HG03442 (cell line): ENCODE data around the gene PALLD.

Experiments
- ATAC-seq: cut with Tn5 transposase; IDR thresholded peaks from one replicate; pipeline ENCODE4 v1.9.1; 2021; ENCODE audit warnings: mild to moderate bottlenecking, moderate library complexity; ENCODE audit not compliant: unreplicated experiment

PALLD gene

DNA sequence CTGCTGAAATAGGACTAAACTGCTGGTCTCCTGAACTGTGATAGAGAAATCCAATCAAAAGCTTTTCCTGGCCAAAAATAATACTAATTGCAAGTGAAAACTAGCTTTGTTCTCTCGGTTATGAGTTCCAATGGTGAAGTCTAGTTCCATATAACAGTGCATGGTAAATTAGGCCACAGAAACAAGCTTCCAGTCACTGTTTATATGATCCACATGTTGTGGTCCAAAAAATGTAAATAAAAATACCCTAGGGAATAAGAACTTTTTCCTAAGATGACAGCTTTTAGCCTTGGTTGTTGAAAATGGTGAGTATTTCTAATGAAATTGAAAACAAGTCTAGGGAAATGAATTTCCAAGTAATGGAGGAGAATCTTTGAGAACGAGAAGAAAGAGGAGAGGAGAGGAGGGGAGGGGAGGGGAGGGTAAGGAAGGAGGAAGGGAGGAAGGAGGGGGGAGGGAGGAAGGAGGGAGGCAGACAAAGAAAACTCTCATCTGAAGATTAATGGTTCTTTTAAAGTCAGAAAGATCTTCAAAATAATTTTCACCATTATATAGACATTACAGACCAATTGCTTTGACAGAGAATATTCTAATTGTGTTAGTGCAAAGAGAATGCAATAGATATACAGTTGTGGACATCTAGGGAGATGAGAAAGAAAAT is 26.1 kb downstream of the PALLD start:
- ATAC-seq, result no peak

DNA sequence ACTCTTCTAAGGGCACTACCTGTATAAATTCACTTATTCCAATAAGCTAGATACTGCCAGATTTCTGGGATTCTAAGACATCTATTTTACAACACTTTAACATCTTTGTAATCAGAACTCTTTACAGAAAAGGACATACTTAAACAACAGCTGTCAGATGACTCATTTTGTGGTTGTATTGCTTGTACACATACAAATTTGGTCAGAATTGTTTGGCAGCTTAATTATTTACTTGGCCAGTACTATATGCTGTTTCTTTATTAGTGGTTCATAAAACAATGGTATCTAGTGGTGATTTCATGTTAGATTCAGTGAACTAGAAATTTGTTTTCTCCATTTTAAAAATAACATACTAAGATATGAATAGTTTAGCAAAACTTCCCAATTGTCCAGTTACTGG is 27.2 kb downstream of the PALLD start:
- ATAC-seq, result no peak

DNA sequence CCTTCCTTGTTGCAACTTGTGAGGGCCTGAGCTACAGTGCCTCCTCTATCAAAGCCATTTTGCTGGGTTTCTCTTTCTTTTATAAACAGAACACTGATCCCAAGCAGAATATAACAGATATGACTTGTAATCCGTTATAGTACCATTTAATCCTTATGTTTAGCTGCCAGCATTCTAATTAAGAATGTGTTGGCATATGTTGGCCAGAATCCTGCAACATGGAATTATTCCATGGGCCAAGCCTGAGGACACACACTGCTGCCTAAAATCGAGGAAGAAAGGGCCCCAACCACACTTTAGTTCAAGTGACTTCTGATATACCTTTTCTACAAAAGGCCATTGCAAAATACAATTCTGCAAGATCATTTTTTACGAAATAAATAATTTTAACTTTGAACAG is 28.0 kb downstream of the PALLD start:
- no peak for ATAC-seq

DNA sequence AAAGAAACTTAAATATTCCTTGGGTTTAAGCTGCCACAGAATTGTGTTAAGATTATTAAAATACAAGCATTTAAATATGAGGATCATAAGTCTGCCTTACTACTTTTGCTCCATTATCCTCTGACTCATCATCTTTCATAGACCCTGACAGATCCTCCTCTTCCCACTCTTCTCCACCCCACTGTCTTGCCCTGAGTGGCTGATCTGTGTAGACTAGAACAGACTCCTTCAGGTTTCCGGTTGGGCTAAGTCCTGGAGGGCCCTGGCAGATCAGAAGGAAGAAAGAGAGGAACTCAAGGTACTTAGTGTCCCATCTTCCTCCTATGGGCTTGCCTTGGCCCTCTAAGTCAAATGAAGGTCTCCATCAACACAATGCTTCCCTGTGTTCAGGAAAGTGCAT is 30.7 kb downstream of the PALLD start:
- ATAC-seq, result no peak

DNA sequence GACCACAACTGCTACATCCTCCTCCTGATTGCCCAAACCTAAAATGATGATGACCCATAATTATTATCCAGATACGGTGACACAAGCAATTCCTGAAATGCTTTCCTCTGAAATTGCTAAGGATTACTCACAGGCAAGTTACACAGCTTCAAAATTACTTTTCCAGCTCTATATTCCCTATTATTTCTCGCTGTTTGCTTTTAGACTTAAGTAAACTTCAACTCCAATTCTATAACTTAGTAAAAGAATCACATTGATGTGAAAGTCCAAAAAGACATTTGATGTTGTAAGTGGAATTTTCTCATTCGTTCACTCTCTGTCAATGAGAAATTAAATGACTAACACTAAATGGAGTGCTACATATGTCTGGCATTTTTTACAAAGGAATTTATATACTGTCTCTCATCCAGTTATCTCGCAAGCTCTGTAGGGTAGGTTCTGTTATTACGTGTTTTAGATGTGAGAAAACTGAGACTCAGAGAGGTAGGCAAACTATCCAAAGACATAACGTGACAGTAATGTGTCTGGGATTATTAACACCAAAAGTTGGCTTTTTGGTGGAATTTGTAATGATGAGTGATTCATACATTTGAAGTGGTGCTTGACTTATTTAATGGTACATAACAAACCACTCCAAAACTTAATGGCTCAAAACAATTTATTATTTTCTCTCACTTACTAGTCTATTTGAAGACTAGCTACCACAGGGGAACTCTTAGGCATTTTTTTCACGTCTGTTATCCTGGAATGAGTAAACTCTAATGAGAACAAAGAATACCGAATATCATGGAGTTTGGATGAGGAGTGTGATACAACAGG is 31.5 kb downstream of the PALLD start:
- ATAC-seq, result no peak

DNA sequence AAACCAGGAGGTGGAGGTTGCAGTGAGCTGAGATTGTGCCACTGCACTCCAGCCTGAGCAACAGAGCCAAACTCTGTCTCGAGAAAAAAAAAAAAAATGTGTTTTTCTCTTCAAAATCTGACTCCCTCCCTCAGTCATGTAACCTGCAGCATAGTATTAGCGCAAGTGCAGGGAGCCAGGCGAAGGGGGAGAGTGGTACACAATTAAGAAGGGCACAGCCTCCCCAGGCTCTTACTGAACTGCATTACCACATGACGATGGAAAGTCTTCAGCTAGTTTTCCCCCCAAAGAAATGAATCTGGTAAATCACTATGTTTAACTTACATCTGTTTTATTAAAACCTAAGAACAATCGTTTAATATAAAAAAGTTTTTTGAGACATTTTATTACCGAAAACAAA is 32.4 kb downstream of the PALLD start:
- ATAC-seq, result no peak

DNA sequence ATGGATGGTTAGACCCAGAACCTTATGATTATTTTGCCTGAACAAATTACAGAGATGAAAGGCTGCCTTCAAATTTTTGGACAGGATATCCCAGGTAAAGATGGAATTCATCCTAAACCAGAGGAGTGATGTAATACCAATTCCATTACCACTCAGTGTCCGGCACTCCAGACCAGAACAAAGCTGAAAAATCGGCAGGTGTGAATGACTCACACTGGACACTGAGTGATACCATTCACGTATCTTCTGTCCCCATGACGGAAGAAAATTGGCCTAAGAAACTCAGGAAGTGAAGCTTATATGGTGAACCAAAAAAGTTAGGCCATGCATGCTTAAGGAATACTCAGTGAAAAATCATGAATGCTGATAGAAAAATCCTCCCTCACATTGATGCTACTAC is 34.5 kb downstream of the PALLD start:
- no peak for ATAC-seq

DNA sequence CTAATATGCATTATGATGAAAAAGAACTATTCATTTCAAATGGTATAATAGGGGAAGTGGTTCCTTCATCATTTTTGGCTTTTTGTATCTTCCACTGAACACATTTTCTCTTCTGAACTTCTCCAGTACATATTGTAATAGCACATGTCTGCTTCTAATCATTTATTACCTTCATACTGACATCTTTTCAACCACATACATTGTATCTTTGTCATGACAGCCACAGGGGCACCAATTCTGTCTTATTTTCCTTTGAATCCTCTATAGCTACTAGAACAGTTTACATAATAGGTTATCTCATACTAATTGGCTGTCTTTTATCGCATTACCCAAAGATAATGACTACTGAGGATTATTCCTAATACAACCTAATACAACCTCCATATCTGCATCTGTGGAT is 37.7 kb downstream of the PALLD start:
- ATAC-seq, result no peak

DNA sequence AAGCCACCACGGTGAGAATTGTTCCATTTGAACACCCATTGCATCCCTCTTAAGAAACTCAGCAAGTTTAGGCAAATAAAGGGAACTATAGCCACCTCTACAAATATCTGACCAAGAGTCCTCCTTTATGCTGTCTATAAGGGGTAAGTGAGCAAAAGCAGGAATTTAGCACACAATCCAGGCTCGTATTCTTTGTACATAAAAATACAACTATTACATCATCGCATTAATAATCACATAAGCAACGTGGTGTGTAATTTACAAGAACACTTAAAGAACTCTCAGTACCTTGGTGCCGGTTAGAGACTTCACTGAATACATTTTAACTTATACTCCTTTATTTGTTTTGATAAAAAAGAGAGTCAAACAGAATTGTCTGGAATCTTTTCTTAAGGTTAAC is 38.8 kb downstream of the PALLD start:
- no peak for ATAC-seq

DNA sequence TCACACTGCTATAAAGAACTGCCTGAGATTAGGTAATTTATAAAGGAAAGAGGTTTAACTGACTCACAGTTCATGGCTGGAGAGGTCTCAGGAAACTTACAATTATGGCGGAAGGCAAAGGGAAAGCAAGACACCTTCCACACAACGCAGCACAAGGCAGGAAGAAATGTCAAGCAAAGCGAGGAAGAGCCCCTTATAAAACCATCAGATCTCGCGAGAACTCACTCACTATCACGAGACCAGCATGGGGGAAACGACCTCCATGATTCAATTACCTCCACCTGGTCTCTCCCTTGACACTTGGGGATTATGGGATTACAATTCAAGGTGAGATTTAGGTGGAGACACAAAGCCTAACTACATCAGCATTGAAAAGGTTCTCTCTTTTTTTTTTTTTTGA is 39.6 kb downstream of the PALLD start:
- no peak for ATAC-seq

DNA sequence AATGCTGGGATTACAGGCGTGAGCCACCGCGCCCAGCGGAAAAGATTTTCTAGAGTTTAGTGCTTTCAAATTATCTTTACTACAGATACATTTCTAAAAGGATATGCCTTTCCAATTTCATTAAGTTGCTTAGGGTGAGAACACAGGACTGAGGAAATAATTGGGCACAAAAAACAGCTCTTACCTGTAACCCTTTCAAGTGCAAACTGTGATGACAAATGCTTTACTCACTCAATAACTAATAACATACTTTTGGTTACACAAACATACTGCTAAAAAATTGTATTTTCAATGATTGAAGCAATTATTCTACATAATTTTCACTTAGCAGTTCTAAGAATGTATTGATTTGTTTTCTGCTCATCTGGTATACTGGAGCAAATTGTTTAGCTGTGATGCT is 40.2 kb downstream of the PALLD start:
- no peak for ATAC-seq

DNA sequence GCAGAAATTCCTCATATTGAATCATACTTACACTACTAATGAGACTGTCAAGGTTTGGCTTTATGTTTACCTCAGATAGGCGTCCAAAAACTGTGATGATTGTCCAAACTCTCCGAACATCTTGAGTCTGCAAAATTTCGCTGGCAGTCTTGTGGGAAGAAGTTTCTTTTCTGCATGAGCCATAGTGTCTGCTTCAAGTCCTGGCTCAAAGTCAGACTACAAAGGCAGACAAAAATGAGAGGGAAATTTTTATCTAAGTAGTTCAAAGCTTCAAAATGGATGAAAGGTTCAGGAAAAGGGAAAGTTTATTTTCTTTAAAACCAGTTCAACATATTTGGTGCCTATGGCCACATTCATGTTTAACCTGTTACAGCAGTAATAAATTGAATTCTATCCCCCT is 40.7 kb downstream of the PALLD start:
- ATAC-seq, result no peak

DNA sequence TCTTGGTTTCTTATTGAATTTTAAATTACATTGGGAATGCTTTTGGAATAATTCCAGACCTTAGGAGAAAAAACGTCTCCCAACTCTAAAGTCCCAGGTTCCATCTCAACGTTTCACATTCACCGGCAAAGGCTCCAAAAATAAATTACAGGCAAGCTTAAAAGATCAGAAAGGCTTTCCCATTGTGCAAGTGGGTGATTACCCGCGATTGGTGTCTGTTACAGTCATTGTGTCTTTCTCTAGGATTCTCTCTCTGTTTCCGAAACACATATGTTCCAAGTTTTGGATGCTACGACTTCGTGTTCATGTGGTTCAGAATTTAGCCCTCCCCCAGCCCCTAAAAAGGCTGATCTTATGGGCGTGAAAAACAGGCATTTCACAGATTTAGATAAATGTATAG is 41.8 kb downstream of the PALLD start:
- no peak for ATAC-seq

DNA sequence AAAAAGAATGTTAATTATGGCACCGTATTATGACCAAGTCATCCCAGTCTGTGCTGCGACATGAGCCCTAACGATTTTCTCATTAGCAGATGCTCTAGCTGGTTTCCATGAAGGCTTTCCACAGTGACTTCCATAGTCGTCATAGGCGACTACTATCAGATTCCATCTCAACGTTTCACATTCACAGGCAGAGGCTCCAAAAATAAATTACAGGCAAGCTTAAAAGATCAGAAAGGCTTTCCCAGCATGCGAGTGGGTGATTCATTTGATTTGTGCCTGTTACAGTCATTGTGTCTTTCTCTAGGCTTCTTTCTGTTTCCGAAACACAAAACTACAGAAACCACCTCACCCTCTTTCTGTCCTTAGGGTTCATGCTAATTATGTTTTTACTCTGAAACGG is 43.2 kb downstream of the PALLD start:
- no peak for ATAC-seq

DNA sequence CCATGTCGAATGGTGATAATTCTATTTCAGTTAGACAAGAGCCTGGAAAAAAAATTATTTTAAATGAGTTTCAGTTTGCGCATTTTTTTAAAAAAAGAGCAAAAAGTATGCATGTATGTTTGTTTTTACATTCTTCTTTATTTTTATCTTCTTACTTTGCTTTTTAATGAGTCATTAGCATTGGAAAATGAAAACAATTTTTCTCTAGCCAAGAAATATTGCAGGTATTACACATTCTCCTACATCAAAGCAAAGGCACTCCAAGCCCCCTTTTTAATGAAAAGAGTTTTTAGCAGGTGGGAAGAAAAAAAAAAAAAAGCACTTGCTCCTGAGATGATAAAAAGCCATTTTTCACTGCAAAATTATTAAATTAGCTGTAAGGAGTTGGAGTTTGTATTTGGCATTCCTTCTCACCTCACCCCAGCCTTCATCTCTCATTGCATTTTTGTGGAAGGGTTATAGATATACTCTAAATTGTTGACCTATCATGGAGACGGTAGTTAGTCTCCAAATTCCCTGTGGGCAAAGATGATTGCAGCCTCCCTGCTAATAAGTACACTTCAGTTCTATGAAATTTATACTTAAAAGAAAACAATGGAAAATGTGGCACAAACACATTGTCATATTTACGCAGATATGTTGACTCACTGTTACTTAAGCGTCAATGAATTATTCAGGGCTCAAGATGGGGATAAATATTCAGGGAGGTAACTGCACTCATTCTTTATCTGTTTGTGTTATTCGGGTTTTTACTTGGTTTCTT is 43.8 kb downstream of the PALLD start:
- no peak for ATAC-seq

DNA sequence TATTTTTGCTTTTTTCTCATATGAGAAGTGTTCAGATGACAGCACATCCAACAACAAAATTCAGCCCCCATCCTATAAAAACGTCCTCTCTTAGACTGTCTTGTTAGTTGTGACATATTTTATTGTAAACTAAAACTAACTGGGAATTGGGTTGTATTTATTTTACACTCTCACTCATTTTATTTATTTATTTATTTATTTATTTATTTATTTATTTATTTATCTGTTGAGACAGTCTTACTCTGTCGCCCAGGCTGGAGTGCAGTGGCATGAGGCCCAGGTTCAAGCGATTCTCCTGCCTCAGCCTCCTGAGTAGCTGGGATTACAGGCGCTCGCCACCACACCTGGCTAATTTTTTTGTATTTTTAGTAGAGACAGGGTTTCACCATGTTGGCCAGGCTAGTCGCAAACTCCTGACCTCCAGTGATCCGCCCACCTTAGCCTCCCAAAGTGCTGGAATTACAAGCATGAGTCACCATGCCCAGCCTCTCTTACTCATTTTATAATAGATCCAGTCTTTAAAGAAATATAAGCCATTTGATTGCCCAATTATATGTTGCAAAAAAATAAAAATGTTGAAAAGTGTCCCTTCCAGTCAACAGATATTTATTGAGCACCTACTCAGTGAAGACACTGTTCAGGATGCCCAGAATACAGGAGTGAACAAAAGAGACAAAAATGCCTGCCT is 44.6 kb downstream of the PALLD start:
- no peak for ATAC-seq

DNA sequence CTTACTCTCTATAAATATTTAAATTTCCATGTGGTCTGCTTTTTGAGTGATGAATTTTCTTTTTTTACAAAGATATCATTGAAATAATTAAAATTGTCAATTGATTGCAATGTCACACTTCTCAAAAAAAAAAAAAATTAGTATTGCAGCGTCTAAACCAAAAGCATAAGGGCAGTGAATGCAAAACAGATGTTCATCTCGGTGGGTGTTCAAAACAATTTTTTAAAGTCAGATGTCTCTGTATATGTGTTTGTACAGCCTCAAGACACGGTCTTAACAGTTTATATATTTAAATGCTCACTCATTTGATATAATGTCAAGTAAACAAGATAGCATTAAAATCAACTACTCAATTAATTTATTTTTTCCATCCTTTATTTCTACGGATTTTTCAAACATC is 52.3 kb downstream of the PALLD start:
- ATAC-seq, result no peak

DNA sequence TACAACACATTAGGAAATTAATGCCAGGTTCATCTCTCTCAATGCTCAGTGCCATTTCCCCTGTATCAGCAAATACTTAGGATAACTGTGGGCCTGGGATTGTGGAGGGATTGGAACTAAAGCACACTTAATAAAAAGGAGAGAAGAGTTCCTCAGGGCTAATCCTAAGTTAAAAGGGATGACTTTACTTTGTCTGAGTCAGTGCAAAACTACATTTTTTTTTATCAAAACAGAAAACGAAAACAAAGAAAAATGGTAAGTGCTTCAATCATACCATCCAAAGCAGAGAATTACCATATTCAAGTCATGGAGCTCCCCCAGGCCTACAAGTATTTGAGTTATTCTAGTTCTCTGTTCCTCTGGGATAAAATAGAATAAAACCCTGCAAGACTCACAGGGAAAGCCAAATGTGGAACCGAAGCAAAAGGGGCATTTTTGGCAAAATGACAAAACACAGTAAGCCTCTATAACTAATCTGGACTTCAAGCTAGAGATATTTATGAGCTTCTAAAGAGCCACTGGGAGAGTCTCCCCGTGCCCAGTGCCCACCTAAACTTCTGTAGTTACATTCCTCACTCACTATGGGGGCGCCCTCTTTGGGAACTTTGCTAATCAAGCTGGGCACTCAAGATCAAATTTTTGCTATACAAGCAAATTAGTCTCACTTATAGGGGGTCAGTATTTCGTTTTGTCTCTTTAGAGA is 53.4 kb downstream of the PALLD start:
- no peak for ATAC-seq

DNA sequence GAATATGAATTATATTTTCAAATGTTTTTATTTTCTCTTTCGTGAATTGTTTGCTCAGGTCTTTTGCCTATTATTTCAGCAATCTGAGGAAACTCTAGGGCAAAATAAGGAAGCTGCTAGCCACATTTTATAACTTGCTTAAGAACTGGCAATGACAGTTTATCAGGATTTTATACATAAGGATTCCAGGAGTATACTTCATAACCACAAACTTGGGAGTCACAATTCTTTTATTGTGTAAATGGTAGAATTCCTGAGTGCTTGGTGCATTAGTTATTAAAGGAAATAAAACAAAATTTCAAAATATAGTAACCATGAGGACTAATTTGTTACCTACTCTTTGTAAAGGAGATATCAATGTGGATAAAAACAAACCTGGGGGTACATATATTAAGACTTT is 54.4 kb downstream of the PALLD start:
- ATAC-seq, result no peak

DNA sequence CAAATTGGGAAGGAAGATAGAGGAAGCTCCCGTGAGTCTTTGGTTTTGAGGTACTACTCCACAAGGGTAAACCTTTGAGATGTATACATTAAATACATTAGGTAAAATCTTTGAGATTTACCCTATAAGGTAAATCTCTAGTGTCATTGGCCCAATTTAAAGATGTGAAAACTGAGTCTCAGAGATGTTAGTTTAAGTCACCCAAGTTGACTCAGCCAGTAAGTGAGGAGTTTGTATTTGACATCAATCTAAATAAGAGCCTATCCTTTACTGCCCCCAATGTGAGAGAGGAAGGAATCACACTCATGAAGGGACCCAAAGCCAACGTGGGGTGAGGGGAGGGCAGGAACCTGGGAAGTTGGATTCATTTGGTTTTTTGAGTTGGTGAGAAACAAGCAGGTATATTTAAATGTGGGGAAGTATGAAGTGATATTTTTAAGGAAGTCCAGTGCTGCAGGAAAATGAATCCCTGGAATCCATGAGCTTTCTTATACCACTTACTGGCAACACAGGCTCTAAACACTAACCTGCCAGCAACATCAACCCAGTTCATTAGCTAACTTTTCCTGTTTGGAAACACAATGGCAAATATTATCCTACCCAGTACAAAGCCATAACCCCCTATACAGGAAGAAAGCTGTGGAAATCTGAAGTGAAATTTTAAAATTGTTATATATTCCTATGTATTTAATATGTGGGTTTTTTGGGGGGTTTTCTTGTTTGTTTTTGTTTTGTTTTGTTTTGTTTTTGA is 55.3 kb downstream of the PALLD start:
- no peak for ATAC-seq
